Measurements from ENCODE around the gene GABRE.

The GABRE gene

GRCh38 chrX:151962034-151962433 lies 12.4 kb downstream of the GABRE start:
- Histone ChIP-seq H3K79me2 (no peaks in the 10 kb centered on the region), H3K27ac (no peak overlapping the region), H2AFZ (no peak overlapping the region), H3K36me3 (ENCODE audit: control insufficient read depth, insufficient read depth, low read length) (no peaks in the 10 kb centered on the region), H3K4me3 (ENCODE audit: low read depth, low read length) (no peak overlapping the region), H3K4me1 (no peaks in the 10 kb centered on the region), H3K9me3 (ENCODE audit: control insufficient read depth, low read length) (no peaks in the 10 kb centered on the region), H3K27me3 (ENCODE audit: control insufficient read depth, insufficient read depth, low read length) (no peaks in the 10 kb centered on the region), H3K4me2 (ENCODE audit: low read length) (no peak overlapping the region), H3K9ac (no peak overlapping the region)
- no peak for TF ChIP-seq CTCF (IDR thresholded peaks at IDR 0.05)

GRCh38 chrX:151958101-151958500 lies 16.4 kb downstream of the GABRE start:
- Histone ChIP-seq H3K4me1 (no peaks in the 10 kb centered on the region), H3K4me3 (ENCODE audit: low read depth, low read length) (no peak overlapping the region), H2AFZ (no peak overlapping the region), H3K27me3 (ENCODE audit: control insufficient read depth, insufficient read depth, low read length) (no peaks in the 10 kb centered on the region), H3K79me2 (no peaks in the 10 kb centered on the region), H3K4me2 (ENCODE audit: low read length) (no peak overlapping the region), H3K36me3 (ENCODE audit: control insufficient read depth, insufficient read depth, low read length) (no peaks in the 10 kb centered on the region), H3K27ac (no peak overlapping the region), H3K9me3 (ENCODE audit: control insufficient read depth, low read length) (no peaks in the 10 kb centered on the region), H3K9ac (no peak overlapping the region)
- no peak for TF ChIP-seq CTCF (IDR thresholded peaks at IDR 0.05)

GRCh38 chrX:151954730-151955129 lies 19.7 kb downstream of the GABRE start:
- Histone ChIP-seq H3K4me1 (no peaks in the 10 kb centered on the region), H3K27ac (no peak overlapping the region), H3K9me3 (ENCODE audit: control insufficient read depth, low read length) (no peaks in the 10 kb centered on the region), H3K27me3 (ENCODE audit: control insufficient read depth, insufficient read depth, low read length) (no peaks in the 10 kb centered on the region), H3K36me3 (ENCODE audit: control insufficient read depth, insufficient read depth, low read length) (no peaks in the 10 kb centered on the region), H3K4me2 (ENCODE audit: low read length) (no peak overlapping the region), H3K4me3 (ENCODE audit: low read depth, low read length) (no peak overlapping the region), H3K9ac (no peak overlapping the region), H2AFZ (no peak overlapping the region), H3K79me2 (no peaks in the 10 kb centered on the region)
- TF ChIP-seq CTCF (IDR thresholded peaks at IDR 0.05), result no peak

- Histone ChIP-seq H3K36me3 (ENCODE audit: control insufficient read depth, insufficient read depth, low read length) (no peaks in the 10 kb centered on the region), H3K9me3 (ENCODE audit: control insufficient read depth, low read length) (no peaks in the 10 kb centered on the region), H2AFZ (no peak overlapping the region), H3K27ac (no peak overlapping the region), H3K9ac (no peak overlapping the region), H3K79me2 (no peaks in the 10 kb centered on the region), H3K27me3 (ENCODE audit: control insufficient read depth, insufficient read depth, low read length) (no peaks in the 10 kb centered on the region), H3K4me3 (ENCODE audit: low read depth, low read length) (no peak overlapping the region), H3K4me1 (no peaks in the 10 kb centered on the region), H3K4me2 (ENCODE audit: low read length) (no peak overlapping the region)
- no peak for TF ChIP-seq CTCF (IDR thresholded peaks at IDR 0.05)
Observed at GRCh38 chrX:151938172-151938571, 36.3 kb downstream of the GABRE start.

- no peak overlapping the region for H3K27ac ChIP-seq
- H3K79me2 ChIP-seq, result no peaks in the 10 kb centered on the region
- TF ChIP-seq CTCF (IDR thresholded peaks at IDR 0.05), result no peak
Observed at GRCh38 chrX:151935358-151935757, 39.1 kb downstream of the GABRE start.

More at GRCh38 chrX:151935358-151935757, 39.1 kb downstream of the GABRE start:
- no peaks in the 10 kb centered on the region for H3K4me1 ChIP-seq
- H3K4me2 ChIP-seq (ENCODE audit: low read length), result no peak overlapping the region
- H2AFZ ChIP-seq, result no peak overlapping the region
- no peak overlapping the region for H3K4me3 ChIP-seq (ENCODE audit: low read depth, low read length)
- H3K9ac ChIP-seq, result no peak overlapping the region
- H3K9me3 ChIP-seq (ENCODE audit: control insufficient read depth, low read length), result no peaks in the 10 kb centered on the region
- H3K36me3 ChIP-seq (ENCODE audit: control insufficient read depth, insufficient read depth, low read length), result no peaks in the 10 kb centered on the region
- H3K27me3 ChIP-seq (ENCODE audit: control insufficient read depth, insufficient read depth, low read length), result no peaks in the 10 kb centered on the region

All from parathyroid adenoma (tissue), 2 donors.